MCF 10A (cell line): ENCODE results near the gene NIN. TPM values are rescaled to one million over a fixed set of nuclear protein-coding genes. Genes with fewer than 3 reads are reported as not detected.
A peak's percentile ranks its signal among the peaks of the same experiment; 100 is the strongest.

Source experiments
- BruUV-seq: library from RNA; stranded (reverse); fragments of 400-500 nt; replicated peaks from 2 replicates; lab custom pipeline; 2021; lab: Mats Ljungman, UMichigan
- CTCF ChIA-PET: fragments of 300-600 bp; sonication (Branson Sonifier 250); formaldehyde crosslinking; extraction: SDS; loops from one replicate; lab custom pipeline; 2021; ENCODE audit warnings: antibody characterized with exemption, inconsistent platforms; lab: Yijun Ruan, JAX
- POLR2A ChIA-PET: fragments of 300-600, 350-650 bp; sonication (Branson Sonifier 250); formaldehyde crosslinking; extraction: SDS; loops from one replicate; lab custom pipeline; 2020; ENCODE audit warnings: antibody characterized with exemption, inconsistent platforms; lab: Yijun Ruan, JAX
- DNase-seq: peaks from one replicate; pipeline ENCODE4 v3.0.0-alpha.2; 2018; ENCODE audit not compliant: unreplicated experiment
- H3K27ac Mint-ChIP-seq: one replicate; pipeline ENCODE4 v1.8.0; 2022; ENCODE audit warnings: mild to moderate bottlenecking, low read depth, mixed read lengths; ENCODE audit not compliant: unreplicated experiment
- H3K27me3 Mint-ChIP-seq: one replicate; pipeline ENCODE4 v1.8.0; 2022; ENCODE audit warnings: mixed read lengths; ENCODE audit not compliant: insufficient read depth, unreplicated experiment
- H3K36me3 Mint-ChIP-seq: one replicate; pipeline ENCODE4 v1.8.0; 2022; ENCODE audit warnings: mild to moderate bottlenecking, moderate library complexity, mixed read lengths; ENCODE audit not compliant: insufficient read depth, unreplicated experiment
- H3K4me1 Mint-ChIP-seq: one replicate; pipeline ENCODE4 v1.8.0; 2022; ENCODE audit warnings: mixed read lengths; ENCODE audit not compliant: insufficient read depth, unreplicated experiment
- H3K4me3 Mint-ChIP-seq: one replicate; pipeline ENCODE4 v1.8.0; 2022; ENCODE audit warnings: mild to moderate bottlenecking, moderate library complexity, mixed read lengths; ENCODE audit not compliant: unreplicated experiment
- H3K9me3 Mint-ChIP-seq: one replicate; pipeline ENCODE4 v1.8.0; 2022; ENCODE audit warnings: mixed read lengths; ENCODE audit not compliant: unreplicated experiment
- intact Hi-C: fragments of 100-400 bp; cut with micrococcal nuclease; formaldehyde crosslinking; loops from 2 replicates; pipeline ENCODE4 v1.14.1; 2022
- total RNA-seq: library from RNA; stranded (reverse); gene quantifications from 2 replicates; pipeline ENCODE4 v1.2.3, GENCODE V29; 2022
- TF ChIP-seq, protein P1 (sequence below): fragments of 200-600 bp; IDR thresholded peaks from one replicate; pipeline ENCODE4 v1.8.0; 2022; ENCODE audit warnings: antibody characterized with exemption, mild to moderate bottlenecking; ENCODE audit not compliant: unreplicated experiment

NIN gene
- total RNA-seq, 1 experiment from 2014 or later: 33.0 TPM

DNA sequence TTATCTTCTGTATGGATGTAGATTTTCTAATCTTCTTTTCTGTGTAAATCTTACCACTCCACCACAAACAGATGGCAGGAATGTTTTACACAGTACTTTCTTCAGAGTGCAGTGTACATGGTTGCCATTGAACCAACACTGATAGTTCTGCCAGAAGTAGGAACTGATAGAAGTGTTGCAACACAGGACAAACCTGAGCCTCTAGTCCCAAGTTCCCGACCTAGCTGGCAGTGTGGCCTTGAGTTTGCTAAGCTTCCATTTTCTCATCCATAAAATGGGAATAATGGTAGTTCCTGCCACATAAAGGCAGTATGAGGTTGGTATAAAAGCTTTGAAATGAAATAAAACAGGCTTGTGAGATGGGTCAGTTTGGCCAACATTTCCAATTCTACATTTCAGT, 112.0 kb downstream of the NIN start:
- TF ChIP-seq, protein P1, sequence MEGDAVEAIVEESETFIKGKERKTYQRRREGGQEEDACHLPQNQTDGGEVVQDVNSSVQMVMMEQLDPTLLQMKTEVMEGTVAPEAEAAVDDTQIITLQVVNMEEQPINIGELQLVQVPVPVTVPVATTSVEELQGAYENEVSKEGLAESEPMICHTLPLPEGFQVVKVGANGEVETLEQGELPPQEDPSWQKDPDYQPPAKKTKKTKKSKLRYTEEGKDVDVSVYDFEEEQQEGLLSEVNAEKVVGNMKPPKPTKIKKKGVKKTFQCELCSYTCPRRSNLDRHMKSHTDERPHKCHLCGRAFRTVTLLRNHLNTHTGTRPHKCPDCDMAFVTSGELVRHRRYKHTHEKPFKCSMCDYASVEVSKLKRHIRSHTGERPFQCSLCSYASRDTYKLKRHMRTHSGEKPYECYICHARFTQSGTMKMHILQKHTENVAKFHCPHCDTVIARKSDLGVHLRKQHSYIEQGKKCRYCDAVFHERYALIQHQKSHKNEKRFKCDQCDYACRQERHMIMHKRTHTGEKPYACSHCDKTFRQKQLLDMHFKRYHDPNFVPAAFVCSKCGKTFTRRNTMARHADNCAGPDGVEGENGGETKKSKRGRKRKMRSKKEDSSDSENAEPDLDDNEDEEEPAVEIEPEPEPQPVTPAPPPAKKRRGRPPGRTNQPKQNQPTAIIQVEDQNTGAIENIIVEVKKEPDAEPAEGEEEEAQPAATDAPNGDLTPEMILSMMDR: no peak
- Mint-ChIP-seq H3K27me3 (no peaks in the 10 kb centered on the region), H3K27ac (no peak overlapping the region), H3K4me3 (no peak overlapping the region), H3K36me3 (peaks cover 10% of the 10 kb centered on the region), H3K4me1 (no peaks in the 10 kb centered on the region), H3K9me3 (no peaks in the 10 kb centered on the region)
- BruUV-seq: no TSS peak
- POLR2A ChIA-PET: interaction anchor here (1.5 to 2.8 kb wide), 3 partner anchors 10 to 53 kb away, joined by 5 to 7 read pairs (median 7); no protein-coding TSS in a partner anchor
- DNase-seq: no peak
- intact Hi-C loops: no loop called here
- CTCF ChIA-PET: interaction anchor here (0.6 kb wide), 1 partner anchor 44 kb away, joined by 4 read pairs; no protein-coding TSS in a partner anchor

DNA sequence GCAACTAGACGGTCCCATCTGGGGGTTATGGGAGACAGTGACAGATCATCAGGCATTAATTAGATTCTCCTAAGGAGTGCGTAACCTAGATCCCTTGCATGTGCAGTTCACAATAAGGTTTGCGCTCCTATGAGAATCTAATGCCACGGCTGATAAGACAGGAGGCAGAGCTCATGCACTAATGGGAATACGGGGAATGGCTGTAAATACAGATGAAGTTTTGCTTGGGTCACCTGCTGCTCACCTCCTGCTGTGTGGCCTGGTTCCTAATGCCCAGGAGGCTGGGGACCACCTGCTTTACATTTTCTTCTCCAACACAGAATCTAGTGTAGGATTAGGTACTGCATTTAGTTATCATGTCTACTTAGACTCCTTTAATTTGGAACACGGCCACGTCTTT, 113.2 kb downstream of the NIN start:
- no peaks in the 10 kb centered on the region for H3K4me1 Mint-ChIP-seq
- TF ChIP-seq, protein P1: no peak
- POLR2A ChIA-PET: no interaction called here
- no peaks in the 10 kb centered on the region for H3K27me3 Mint-ChIP-seq
- DNase-seq: no peak
- intact Hi-C loops: no loop called here
- no peak overlapping the region for H3K27ac Mint-ChIP-seq
- no TSS peak for BruUV-seq
- no peaks in the 10 kb centered on the region for H3K9me3 Mint-ChIP-seq
- CTCF ChIA-PET: interaction anchor here (0.8 to 1.0 kb wide), 3 partner anchors 49 to 145 kb away, joined by 3 read pairs; partner anchors contain the start of gene SAV1
- H3K4me3 Mint-ChIP-seq: no peak overlapping the region
- H3K36me3 Mint-ChIP-seq: peaks cover 10% of the 10 kb centered on the region

DNA sequence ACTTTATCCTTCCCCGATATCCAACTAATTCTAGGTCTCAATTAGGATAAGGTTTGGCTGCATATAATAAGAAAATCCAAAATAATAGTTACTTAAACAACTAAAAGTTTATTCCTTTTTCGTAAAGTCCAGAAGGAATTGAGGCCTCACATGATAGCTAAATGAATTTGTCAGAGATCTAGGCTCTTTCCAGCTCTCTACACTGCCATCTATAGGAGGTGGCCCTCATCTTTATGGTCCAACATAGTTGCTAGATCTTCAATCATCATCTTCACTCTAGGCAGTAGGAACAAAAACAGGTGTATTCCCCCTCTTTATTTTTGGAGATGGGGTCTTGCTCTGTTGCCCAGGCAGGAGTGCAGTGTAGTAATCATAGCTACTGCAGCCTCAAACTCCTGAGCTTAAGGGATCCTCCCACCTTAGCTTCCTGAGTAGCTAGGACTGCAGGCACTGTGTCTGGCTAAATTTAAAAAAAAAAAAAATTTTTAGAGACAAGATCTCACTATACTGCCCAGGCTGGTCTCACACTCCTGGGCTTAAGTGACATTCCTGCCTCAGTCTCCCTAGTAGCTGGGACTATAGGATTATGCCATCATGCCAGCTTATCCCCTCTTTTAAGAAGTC, 116.4 kb downstream of the NIN start:
- DNase-seq: peak; percentile 26
- H3K9me3 Mint-ChIP-seq: no peaks in the 10 kb centered on the region
- H3K27me3 Mint-ChIP-seq: no peaks in the 10 kb centered on the region
- H3K27ac Mint-ChIP-seq: no peak overlapping the region
- intact Hi-C loops: loop anchor here (2.0 kb wide), 1 partner anchor 96 kb away; no protein-coding TSS in a partner anchor
- H3K4me3 Mint-ChIP-seq: no peak overlapping the region
- TF ChIP-seq, protein P1: peak; percentile 9
- peaks cover 5% of the 10 kb centered on the region for H3K36me3 Mint-ChIP-seq
- H3K4me1 Mint-ChIP-seq: no peaks in the 10 kb centered on the region
- no TSS peak for BruUV-seq
- ChIA-PET POLR2A (interaction anchor here (0.6 to 1.8 kb wide), 7 partner anchors 10 to 114 kb away, joined by 3 to 7 read pairs (median 4); partner anchors contain the start of gene SAV1), CTCF (interaction anchor here (0.5 to 1.9 kb wide), 14 partner anchors 9 to 146 kb away, joined by 3 to 7 read pairs (median 4); no protein-coding TSS in a partner anchor)

DNA sequence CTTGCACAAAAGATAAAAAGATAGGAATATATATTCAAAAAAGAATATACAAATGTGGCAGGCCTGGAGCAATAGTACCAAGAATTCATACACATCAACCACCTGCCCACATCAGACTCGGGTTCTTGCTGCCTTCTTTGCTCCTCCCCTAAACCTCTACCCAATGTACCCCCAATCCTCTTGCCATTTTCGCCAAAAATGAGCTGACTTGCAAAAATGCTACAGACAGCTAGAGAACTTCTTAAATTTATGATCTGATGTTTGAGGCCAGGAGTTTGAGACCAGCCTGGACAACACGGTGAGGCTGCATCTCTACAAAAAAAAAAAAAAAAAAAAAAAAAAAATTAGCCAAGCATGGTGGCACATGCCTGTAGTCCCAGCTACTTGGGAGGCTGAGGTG, 119.9 kb downstream of the NIN start:
- ChIA-PET CTCF (interaction anchor here (0.6 to 1.4 kb wide), 5 partner anchors 13 to 374 kb away, joined by 3 to 6 read pairs (median 4); no protein-coding TSS in a partner anchor), POLR2A (interaction anchor here (0.5 to 1.6 kb wide), 3 partner anchors 34 to 45 kb away, joined by 3 to 6 read pairs (median 3); no protein-coding TSS in a partner anchor)
- Mint-ChIP-seq H3K27me3 (no peaks in the 10 kb centered on the region), H3K4me3 (no peak overlapping the region), H3K9me3 (no peaks in the 10 kb centered on the region), H3K4me1 (no peaks in the 10 kb centered on the region), H3K27ac (no peak overlapping the region), H3K36me3 (peaks cover 5% of the 10 kb centered on the region)
- intact Hi-C loops: no loop called here
- BruUV-seq: no TSS peak
- TF ChIP-seq, protein P1: no peak
- no peak for DNase-seq
